NOMO-1 treated with DMSO at 0.1 percent for 48 hours (cell line): ENCODE measurements around the gene CD2.

ENCODE experiments used
- DNase-seq: peaks from one replicate; lab custom pipeline; 2025; ENCODE audit not compliant: unreplicated experiment; lab: John Stamatoyannopoulos, UW

CD2 gene, protein sequence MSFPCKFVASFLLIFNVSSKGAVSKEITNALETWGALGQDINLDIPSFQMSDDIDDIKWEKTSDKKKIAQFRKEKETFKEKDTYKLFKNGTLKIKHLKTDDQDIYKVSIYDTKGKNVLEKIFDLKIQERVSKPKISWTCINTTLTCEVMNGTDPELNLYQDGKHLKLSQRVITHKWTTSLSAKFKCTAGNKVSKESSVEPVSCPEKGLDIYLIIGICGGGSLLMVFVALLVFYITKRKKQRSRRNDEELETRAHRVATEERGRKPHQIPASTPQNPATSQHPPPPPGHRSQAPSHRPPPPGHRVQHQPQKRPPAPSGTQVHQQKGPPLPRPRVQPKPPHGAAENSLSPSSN

GRCh38 chr1:116754198-116754977 is at the start of gene CD2:
CD2 (plus strand) TSS chr1:116754430; CDS start chr1:116754493, 63 bp downstream.
- DNase-seq = peak; percentile 25

DNA sequence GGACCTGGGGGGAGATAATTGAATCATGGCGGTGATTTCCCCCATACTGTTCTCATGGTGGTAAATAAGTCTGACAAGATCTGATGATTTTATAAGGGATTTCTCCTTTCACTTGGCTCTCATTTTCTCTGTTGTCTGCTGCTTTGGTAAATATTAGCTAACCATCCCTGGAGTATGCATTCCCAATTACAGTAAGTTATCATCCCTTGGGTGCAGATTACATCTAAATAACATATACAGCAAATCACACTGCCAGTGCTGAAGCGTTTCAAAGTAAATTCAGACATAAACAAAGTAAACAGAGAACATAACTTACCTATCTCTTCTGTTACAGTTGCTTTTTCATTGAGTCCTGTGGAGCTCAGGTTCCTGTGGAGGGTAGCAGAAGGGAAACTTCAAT is 48.1 kb upstream of the CD2 start:
- DNase-seq = no peak

GRCh38 chr1:116706841-116707240 is 47.4 kb upstream of the CD2 start:
- DNase-seq = no peak

GRCh38 chr1:116708255-116708900 is 45.9 kb upstream of the CD2 start:
- DNase-seq = no peak

- DNase-seq = no peak
These were observed 44.5 kb upstream of the CD2 start for GRCh38 chr1:116709666-116710167.

- no peak for DNase-seq
These were observed 43.6 kb upstream of the CD2 start for GRCh38 chr1:116710420-116711262.

DNA sequence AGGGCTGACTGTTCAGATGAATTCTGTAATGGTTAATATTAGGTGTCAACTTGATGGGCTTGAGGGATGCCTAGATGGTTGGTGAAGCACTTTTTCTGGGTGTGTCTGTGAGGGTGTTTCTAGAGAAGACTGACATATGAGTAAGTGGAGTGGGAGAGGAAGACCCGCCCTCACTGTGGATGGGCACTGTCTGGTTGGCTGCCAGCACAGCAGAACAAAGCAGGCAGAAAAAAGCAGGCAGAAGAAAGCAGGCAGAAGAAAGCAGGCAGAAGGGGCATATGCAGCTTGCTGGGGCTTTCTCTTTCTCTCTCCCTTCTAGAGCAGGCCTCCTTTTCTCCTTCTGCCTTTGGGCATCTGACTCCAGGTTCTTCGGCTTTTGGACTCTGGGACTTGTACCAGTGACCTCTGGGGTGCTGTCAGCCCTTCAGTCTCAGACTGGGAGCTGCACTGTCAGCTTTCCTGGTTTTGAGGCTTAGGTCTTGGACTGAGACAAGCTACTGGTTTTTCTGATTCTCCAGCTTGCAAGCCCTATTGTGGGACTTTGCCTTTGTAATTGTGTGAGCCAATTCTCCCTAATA is 42.9 kb upstream of the CD2 start:
- DNase-seq = no peak

GRCh38 chr1:116712510-116712909 is 41.7 kb upstream of the CD2 start:
- DNase-seq = no peak

- DNase-seq = no peak
These were observed 40.8 kb upstream of the CD2 start for GRCh38 chr1:116713474-116713873.

- DNase-seq = no peak
These were observed 37.8 kb upstream of the CD2 start for GRCh38 chr1:116716391-116716790.

DNA sequence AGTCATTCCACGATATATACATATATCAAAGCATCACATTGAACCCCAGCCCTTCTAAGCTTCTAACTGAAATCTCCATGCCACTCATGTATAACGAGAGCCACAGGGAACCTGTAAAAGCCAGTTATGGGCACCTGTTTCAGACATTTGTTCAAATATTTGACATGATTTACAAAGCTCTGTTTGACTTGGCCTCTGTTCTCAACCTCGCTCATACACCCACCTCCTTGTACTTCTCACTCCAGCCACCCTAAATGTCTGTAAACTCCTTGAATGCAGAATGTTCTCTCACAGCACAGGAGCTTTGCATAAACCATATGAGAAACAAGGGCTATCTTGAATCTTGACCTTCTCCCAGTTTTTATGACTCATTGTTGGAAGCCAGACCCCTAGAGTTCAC is 36.9 kb upstream of the CD2 start:
- DNase-seq = no peak

DNA sequence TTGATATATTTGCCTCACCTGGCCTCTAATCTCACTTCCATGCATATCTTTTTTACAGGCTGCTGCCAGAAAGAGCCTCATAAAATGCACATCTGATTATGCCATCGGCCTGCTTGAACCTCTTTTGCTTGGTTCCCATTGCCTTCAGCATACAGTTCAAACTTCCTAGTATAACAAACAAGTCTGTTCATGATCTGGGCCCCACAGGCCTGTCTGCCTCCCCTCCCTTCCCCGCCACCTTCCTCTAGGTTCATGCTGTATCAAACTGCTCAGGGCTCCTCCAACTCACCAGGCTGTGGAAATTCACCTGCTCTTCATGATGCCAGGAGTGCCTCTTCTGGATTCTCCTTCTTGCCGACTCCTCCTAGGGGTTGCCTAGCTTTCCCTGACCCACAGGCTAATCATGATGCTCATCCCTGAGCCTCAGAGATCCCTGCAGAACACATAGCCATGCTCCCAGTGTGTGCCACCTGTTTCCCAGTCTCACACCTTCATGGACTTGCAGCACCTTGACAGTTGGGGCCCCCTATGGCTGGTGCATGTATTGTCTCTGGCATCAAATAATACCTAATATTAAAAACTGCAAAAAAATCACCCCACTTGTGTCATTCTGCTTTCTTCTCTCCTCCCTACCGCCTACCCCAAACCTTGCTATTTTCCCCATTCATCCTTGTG is 33.7 kb upstream of the CD2 start:
- DNase-seq = no peak

GRCh38 chr1:116721039-116721405 is 33.2 kb upstream of the CD2 start:
- DNase-seq = no peak

- DNase-seq = no peak
These were observed 32.7 kb upstream of the CD2 start for GRCh38 chr1:116721451-116722007.

DNA sequence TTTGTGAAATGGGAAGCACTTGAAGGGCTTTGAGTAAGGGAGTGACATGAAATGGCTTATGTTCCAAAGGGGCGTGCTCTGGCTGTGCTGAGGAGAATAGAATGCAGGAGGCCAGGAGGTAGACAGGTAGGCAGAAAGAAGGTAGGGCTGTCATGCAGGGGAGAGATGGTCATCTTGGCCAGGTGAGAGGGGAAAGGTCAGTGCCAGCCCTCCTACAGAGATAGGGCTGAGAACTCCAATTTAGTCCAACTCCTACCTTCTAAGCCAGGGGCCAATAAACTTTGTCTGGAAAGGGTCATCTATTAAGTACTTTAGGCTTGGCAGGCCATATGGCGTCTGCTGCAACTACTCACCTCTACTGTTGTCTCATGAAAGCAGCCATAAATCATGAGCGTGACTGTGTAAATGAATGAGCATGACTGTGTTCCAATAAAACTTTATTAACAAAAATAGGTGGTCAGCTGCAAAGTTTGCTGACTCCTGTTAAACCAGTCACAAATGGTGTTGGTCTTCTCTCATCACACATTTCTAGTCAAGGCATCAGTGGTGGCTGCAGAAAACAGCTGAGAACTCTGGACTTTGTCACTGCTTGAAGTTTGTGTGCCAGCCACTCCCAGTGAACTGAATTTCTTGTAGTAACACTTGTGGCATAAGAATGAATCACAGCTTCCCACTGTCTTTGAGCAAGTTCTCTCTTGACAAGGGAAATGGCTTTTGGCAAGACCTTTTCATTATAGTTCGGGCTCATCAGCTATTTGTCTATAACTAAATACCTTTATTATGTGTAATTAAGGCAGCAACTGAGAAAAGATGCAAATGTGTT is 32.0 kb upstream of the CD2 start:
- DNase-seq = no peak

GRCh38 chr1:116724765-116725375 is 29.4 kb upstream of the CD2 start:
- peak; percentile 56 for DNase-seq

GRCh38 chr1:116725798-116726197 is 28.4 kb upstream of the CD2 start:
- no peak for DNase-seq
